Endothelial cell of umbilical vein (primary cell): ENCODE measurements around the gene LHFPL2. TPM values are rescaled to one million over a fixed set of nuclear protein-coding genes. Genes with fewer than 3 reads are reported as not detected.
"Not testable (repeated sequence)": the region's sequence is repeated elsewhere in the genome, so short reads cannot be mapped to it uniquely, and the experiment has no call there.

Source experiments
- BruUV-seq: library from RNA; stranded (reverse); fragments of 400-500 nt; replicated peaks from 2 replicates; lab custom pipeline; 2021; lab: Mats Ljungman, UMichigan
- CTCF ChIA-PET: fragments of 300-600, 350-600 bp; sonication (Branson Sonifier 250); formaldehyde crosslinking; loops from one replicate; lab custom pipeline; 2021; ENCODE audit warnings: antibody characterized with exemption, inconsistent platforms; lab: Charles Lee
- POLR2A ChIA-PET: fragments of 300-600, 350-600 bp; sonication (Branson Sonifier 250); formaldehyde crosslinking; loops from one replicate; lab custom pipeline; 2021; ENCODE audit warnings: antibody characterized with exemption, inconsistent platforms; lab: Charles Lee
- DNase-seq: peaks from one replicate; pipeline ENCODE4 v3.0.0-alpha.2; 2011; ENCODE audit warnings: low read depth, low spot score
- FAIRE-seq: peaks from 2 replicates; lab custom pipeline; 2011; peaks lifted over from hg19 to GRCh38; lab: Jason Lieb, UNC
- H2AFZ ChIP-seq: 2 replicates; pipeline ENCODE4 v1.6.0; 2012; ENCODE audit warnings: low read depth, low read length, control low read depth, inconsistent platforms
- H3K27ac ChIP-seq: 2 replicates; pipeline ENCODE4 v1.5.1; 2011; ENCODE audit warnings: low read depth, mild to moderate bottlenecking, control low read depth, low read length, moderate library complexity; ENCODE audit not compliant: insufficient read depth
- H3K27me3 ChIP-seq, 2 experiments: 2 replicates each; pipeline versions ENCODE4 v1.6.0 to v1.6.1; 2011; ENCODE audit warnings: low read length in 2 of 2, mixed read lengths in 1 of 2; ENCODE audit not compliant: control insufficient read depth in 2 of 2, insufficient read depth in 2 of 2
- H3K36me3 ChIP-seq, 2 experiments: 2 replicates in 1 of 2; 3 replicates in 1 of 2; pipeline ENCODE4 v1.5.1; 2011; ENCODE audit warnings: low read length in 2 of 2, mild to moderate bottlenecking in 1 of 2, moderate library complexity in 1 of 2; ENCODE audit not compliant: control insufficient read depth in 2 of 2, insufficient read depth in 2 of 2; ENCODE audit errors: extremely low read depth in 1 of 2
- H3K4me1 ChIP-seq: 3 replicates; pipeline ENCODE4 v1.5.1; 2011; ENCODE audit warnings: mild to moderate bottlenecking, low read length; ENCODE audit not compliant: control insufficient read depth, insufficient read depth; ENCODE audit errors: extremely low read depth
- H3K4me2 ChIP-seq: 2 replicates; pipeline ENCODE4 v1.6.1; 2011; ENCODE audit warnings: low read length, control low read depth, mixed read lengths; ENCODE audit not compliant: insufficient read depth
- H3K4me3 ChIP-seq, 3 experiments: fragments of 200-600 bp in 1 of 3; sonication (generic), shearing (Covaris generic) in 1 of 3; replicated peaks in 1 of 3; 2 replicates each; pipeline ENCODE4 v1.5.1; 2011 to 2016; ENCODE audit warnings: control low read depth in 3 of 3, low read length in 3 of 3, mild to moderate bottlenecking in 2 of 3, inconsistent platforms in 1 of 3, low read depth in 1 of 3, moderate library complexity in 1 of 3; ENCODE audit not compliant: insufficient read depth in 1 of 3
- H3K79me2 ChIP-seq: 2 replicates; pipeline ENCODE4 v1.6.0; 2012; ENCODE audit warnings: low read length, inconsistent platforms; ENCODE audit not compliant: control insufficient read depth, insufficient read depth
- H3K9ac ChIP-seq: replicated peaks from 2 replicates; pipeline ENCODE3; 2011; ENCODE audit warnings: low read length, control low read depth; ENCODE audit not compliant: insufficient read depth; ENCODE audit errors: extremely low read depth
- H3K9me1 ChIP-seq: replicated peaks from 3 replicates; pipeline ENCODE4 v1.6.0; 2011; ENCODE audit warnings: mild to moderate bottlenecking, low read length; ENCODE audit not compliant: control insufficient read depth, insufficient read depth; ENCODE audit errors: extremely low read depth
- H3K9me3 ChIP-seq: replicated peaks from 2 replicates; pipeline ENCODE4 v1.5.1; 2012; ENCODE audit warnings: low read length, inconsistent platforms; ENCODE audit not compliant: control insufficient read depth, insufficient read depth
- H4K20me1 ChIP-seq: replicated peaks from 2 replicates; pipeline ENCODE3; 2011; ENCODE audit warnings: mild to moderate bottlenecking, low read length; ENCODE audit not compliant: control insufficient read depth, insufficient read depth; ENCODE audit errors: extremely low read depth
- EZH2 ChIP-seq: IDR thresholded peaks from 2 replicates; pipeline ENCODE4 v1.6.1; 2012; ENCODE audit warnings: borderline replicate concordance, low read depth, mild to moderate bottlenecking, moderate library complexity, low read length, inconsistent platforms; ENCODE audit not compliant: severe bottlenecking
- FOS ChIP-seq: IDR thresholded peaks from 2 replicates; pipeline ENCODE4 v1.6.1; 2011; ENCODE audit warnings: mild to moderate bottlenecking, low read length, moderate library complexity, borderline replicate concordance; ENCODE audit not compliant: insufficient read depth
- GATA2 ChIP-seq: IDR thresholded peaks from 2 replicates; pipeline ENCODE4 v1.7.0; 2011; ENCODE audit warnings: low read depth, mild to moderate bottlenecking, moderate library complexity, mixed read lengths, low read length; ENCODE audit not compliant: insufficient read length, insufficient read depth
- MAX ChIP-seq: IDR thresholded peaks from 2 replicates; pipeline ENCODE4 v1.6.1; 2011; ENCODE audit not compliant: insufficient read depth, insufficient read length
- POLR2A ChIP-seq: IDR thresholded peaks from 2 replicates; pipeline ENCODE4 v1.6.1; 2012; ENCODE audit warnings: low read depth, mild to moderate bottlenecking, control low read depth, low read length
- POLR2AphosphoS5 ChIP-seq: IDR thresholded peaks from 2 replicates; pipeline ENCODE4 v1.6.1; 2012; ENCODE audit warnings: low read depth, mild to moderate bottlenecking, control low read depth, low read length, moderate library complexity; ENCODE audit not compliant: insufficient read depth
- dilution Hi-C: fragments of 300-500 bp; cut with MboI; formaldehyde crosslinking; loops from one replicate; pipeline ENCODE4 v1.15.0; 2019; ENCODE audit warnings: low sequenced_read_pairs; ENCODE audit not compliant: extremely low pct_ligation_motif_present
- intact Hi-C: fragments of 100-400 bp; cut with micrococcal nuclease; formaldehyde crosslinking; loops from one replicate; pipeline ENCODE4 v1.10.0; 2022
- polyA plus RNA-seq, 4 experiments: library from polyadenylated mRNA; depleted of rRNA in 3 of 4; stranded (reverse) in 3 of 4; unstranded in 1 of 4; fragments of >200 nt; gene quantifications; 2 replicates each; pipeline versions ENCODE4 v1.2.1 to v1.2.3, GENCODE V29; 2011 to 2012; ENCODE audit warnings: missing spikeins in 1 of 4
- total RNA-seq: library from RNA; stranded (reverse); gene quantifications from 2 replicates; pipeline ENCODE4 v1.2.3, GENCODE V29; 2021

The LHFPL2 gene
- total and polyA plus RNA-seq, 2 donors (not counting 3 experiments of a cell fraction or from before 2014, with no cell fraction given) = 9.6 to 36.3 TPM

- no peaks in the 10 kb centered on the region for H3K36me3 ChIP-seq
- no peak for FAIRE-seq
- ChIA-PET POLR2A (no interaction called here), CTCF (no interaction called here)
- no peak overlapping the region for H3K4me3 ChIP-seq
- H3K9me3 ChIP-seq = no peaks in the 10 kb centered on the region
- H3K4me2 ChIP-seq = no peak overlapping the region
- no peaks in the 10 kb centered on the region for H3K79me2 ChIP-seq
- no peak overlapping the region for H3K9ac ChIP-seq
- no TSS peak for BruUV-seq
- dilution Hi-C loops = no loop called here
- no peaks in the 10 kb centered on the region for H4K20me1 ChIP-seq
- peaks cover 7% of the 10 kb centered on the region for H3K4me1 ChIP-seq
- DNase-seq = no peak
- no peaks in the 10 kb centered on the region for H3K9me1 ChIP-seq
- intact Hi-C loops = no loop called here
- H3K27ac ChIP-seq = no peak overlapping the region
- H2AFZ ChIP-seq = peak overlapping the region; percentile 48
- H3K27me3 ChIP-seq = peaks cover 0 to 3% of the 10 kb centered on the region in 2 experiments
- TF ChIP-seq FOS (no peak), POLR2A (no peak), GATA2 (no peak), POLR2AphosphoS5 (no peak), EZH2 (no peak), MAX (no peak)
These were observed 41.1 kb upstream of the LHFPL2 start for GRCh38 chr5:78689540-78690252.

GRCh38 chr5:78687514-78687913 lies 38.9 kb upstream of the LHFPL2 start:
- H3K9me1 ChIP-seq, H3K4me3 ChIP-seq, H3K4me1 ChIP-seq, H4K20me1 ChIP-seq, POLR2A ChIA-PET, H3K36me3 ChIP-seq, H3K4me2 ChIP-seq, H3K27ac ChIP-seq, H3K9me3 ChIP-seq, FAIRE-seq, dilution Hi-C loops, CTCF ChIA-PET, intact Hi-C loops, H3K27me3 ChIP-seq, BruUV-seq, DNase-seq, H3K9ac ChIP-seq, H2AFZ ChIP-seq, H3K79me2 ChIP-seq: not testable (repeated sequence)

- DNase-seq, H3K9me3 ChIP-seq, H3K27ac ChIP-seq, POLR2A ChIA-PET, H3K4me2 ChIP-seq, H4K20me1 ChIP-seq, intact Hi-C loops, H3K79me2 ChIP-seq, CTCF ChIA-PET, H3K27me3 ChIP-seq, H3K9me1 ChIP-seq, BruUV-seq, H3K4me3 ChIP-seq, H3K9ac ChIP-seq, dilution Hi-C loops, H3K4me1 ChIP-seq, H2AFZ ChIP-seq, FAIRE-seq, H3K36me3 ChIP-seq: not testable (repeated sequence)
These were observed 35.3 kb upstream of the LHFPL2 start for GRCh38 chr5:78683905-78684304.
